Left ventricle myocardium superior (tissue), 1 donor: ENCODE measurements around the gene TNFAIP3. TPM values are rescaled to one million over a fixed set of nuclear protein-coding genes. Genes with fewer than 3 reads are reported as not detected.

Source experiments
- ATAC-seq: fragments of 200-7000 bp; cut with Tn5 transposase; one replicate; pipeline ENCODE4 v1.9.1; 2020; ENCODE audit warnings: mild to moderate bottlenecking, moderate library complexity
- DNase-seq: peaks from one replicate; pipeline ENCODE4 v3.0.0-alpha.2; 2020
- intact Hi-C: fragments of 100-400 bp; cut with micrococcal nuclease; formaldehyde crosslinking; loops from one replicate; pipeline ENCODE4 v1.11.0; 2022
- total RNA-seq: library from RNA; stranded (reverse); fragmentation: NEBNext Ultra II Directional; extraction: Animal tissue kit (Norgen Biotek cat#: 25700); gene quantifications from one replicate; pipeline ENCODE4 v1.2.1, GENCODE V29; 2021
- donor health status: DM: no; HTN: yes; CAD: no; lungs with severe emphysema.

The TNFAIP3 gene
- total RNA-seq, 1 donor from 2014 or later, result 9.9 TPM

DNA sequence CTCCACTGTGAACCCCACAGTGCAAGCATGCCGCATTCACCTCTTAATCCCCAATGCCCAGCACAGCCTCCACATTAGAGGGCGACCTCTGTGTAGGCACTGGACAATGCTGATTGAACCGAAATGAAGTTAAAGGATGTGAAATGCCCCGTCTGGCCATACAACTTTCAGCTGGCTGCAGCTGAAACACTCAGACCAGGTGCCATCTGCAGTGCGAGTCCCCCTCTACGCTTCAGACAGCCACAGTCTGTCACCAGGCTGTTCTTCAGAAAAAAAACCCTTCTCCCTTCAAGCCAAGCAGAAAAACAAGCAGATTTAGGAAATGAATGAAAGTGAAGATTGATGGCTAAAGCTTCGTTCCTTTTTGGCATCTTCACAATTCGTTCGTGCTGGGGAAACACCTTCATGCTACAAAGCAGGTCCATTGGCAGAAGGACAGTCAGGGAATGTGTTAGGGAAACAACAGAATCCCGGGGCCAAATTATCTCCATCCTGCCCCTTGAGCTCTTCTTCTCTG is 44.7 kb downstream of the TNFAIP3 start:
- intact Hi-C loops, result no loop called here
- DNase-seq, result no peak

DNA sequence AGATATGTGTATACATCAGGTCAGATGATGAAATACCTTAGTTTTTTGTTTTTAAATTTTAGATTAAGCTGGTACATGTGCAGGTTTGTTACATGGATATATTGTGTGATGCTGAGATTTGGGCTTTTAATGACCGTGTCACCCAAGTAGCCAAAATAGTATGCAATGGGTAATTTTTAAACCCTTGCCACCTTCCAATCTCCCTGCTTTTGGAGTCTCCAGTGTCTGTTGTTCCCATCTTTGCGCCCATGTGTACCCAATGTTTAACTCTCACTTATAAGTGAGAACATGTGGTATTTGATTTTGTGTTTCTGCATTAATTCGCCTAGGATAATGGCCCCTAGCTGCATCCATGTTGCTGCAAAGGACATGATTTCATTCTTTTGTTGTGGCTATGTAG is 45.8 kb downstream of the TNFAIP3 start:
- ATAC-seq (no peak), DNase-seq (no peak)
- intact Hi-C loops, result no loop called here

More for the DNA sequence above, 44.7 kb downstream of the TNFAIP3 start:
- no peak for ATAC-seq

DNA sequence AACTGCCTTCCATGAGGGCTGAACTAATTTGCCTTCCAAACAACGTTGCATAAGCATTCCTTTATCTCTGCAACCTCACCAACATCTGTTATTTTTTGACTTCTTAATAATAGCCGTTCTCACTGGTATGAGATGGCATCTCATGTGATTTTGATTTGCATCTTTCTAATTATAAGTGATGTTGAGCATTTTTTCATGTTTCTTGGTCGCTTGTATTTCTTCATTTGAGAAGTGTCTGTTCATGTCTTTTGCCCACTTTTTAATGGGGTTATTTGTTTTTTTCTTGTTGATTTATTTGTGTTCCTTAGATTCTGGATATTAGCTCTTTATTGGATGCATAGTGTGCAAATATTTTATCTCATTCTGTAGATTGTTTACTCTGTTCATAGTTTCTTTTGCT is 46.4 kb downstream of the TNFAIP3 start:
- DNase-seq, result no peak
- ATAC-seq, result no peak
- intact Hi-C loops, result no loop called here

DNA sequence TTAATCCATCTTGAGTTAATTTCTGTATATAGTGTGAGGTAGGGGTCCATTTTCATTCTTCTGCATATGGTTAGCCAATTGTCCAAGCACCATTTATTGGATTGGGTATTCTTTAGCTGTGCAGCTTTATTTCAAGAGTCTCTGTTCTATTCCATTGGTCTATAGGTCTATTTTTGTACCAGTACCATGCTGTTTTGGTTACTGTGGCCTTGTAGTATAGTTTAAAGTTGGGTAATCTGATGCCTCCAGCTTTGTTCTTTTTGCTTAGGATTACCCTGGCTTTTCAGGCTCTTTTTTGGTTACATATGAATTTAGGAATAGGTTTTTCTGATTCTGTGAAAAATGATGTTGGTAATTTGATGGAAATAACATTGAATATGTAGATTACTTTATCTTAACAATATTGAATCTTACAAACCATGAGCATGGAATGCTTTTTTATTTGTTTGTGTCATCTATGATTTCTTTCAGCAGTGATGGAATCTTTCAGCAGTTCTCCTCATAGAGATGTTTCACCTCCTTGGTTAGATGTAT is 47.0 kb downstream of the TNFAIP3 start:
- intact Hi-C loops, result no loop called here
- ATAC-seq, result no peak
- no peak for DNase-seq

DNA sequence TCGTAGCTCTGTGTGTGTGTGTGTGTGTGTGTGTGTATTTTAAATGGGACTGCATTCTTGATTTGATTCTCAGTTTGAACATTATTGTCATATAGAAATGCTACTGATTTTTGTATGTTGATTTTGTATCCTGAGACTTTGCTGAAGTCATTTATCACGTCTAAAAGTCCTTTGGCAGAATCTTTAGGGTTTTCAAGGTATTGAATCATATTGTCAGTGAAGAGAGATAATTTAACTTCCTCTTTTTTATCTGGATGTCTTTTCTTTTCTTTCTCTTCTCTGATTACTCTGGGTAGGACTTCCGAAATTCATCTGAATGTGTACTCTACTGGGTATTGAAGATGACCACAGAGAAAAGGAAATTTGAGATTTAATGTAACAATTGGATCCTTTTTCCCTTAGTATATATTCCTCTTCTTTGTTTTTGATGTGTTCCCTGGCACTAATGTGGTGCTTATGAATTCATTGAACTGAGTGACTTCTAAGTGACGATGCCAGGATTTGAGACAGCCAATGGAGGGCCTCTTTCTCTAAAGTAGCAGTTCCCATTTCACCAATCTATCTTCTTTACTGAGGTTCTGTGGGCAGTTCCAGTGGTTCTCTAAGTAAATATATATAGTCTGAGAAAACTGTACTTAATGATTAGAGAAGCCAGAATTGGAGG is 47.6 kb downstream of the TNFAIP3 start:
- intact Hi-C loops, result no loop called here
- ATAC-seq (no peak), DNase-seq (no peak)

DNA sequence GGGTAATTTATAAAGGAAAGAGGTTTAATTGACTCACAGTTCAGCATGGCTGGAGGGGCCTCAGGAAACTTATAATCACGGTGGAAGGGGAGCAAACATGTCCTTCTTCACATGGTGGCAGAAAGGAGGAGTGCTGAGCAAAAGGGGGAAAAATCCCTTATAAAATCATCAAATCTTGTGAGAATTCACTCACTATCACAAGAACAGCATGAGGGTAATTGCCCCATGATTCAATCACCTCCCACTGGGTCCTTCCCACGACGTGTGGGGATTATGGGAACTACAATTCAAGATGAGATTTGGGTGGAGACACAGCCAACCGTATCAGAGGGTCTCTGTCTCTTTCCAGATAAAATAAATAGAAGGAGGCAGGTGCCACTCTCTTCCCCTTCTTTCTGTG is 48.7 kb downstream of the TNFAIP3 start:
- ATAC-seq (no peak), DNase-seq (no peak)
- intact Hi-C loops, result no loop called here

DNA sequence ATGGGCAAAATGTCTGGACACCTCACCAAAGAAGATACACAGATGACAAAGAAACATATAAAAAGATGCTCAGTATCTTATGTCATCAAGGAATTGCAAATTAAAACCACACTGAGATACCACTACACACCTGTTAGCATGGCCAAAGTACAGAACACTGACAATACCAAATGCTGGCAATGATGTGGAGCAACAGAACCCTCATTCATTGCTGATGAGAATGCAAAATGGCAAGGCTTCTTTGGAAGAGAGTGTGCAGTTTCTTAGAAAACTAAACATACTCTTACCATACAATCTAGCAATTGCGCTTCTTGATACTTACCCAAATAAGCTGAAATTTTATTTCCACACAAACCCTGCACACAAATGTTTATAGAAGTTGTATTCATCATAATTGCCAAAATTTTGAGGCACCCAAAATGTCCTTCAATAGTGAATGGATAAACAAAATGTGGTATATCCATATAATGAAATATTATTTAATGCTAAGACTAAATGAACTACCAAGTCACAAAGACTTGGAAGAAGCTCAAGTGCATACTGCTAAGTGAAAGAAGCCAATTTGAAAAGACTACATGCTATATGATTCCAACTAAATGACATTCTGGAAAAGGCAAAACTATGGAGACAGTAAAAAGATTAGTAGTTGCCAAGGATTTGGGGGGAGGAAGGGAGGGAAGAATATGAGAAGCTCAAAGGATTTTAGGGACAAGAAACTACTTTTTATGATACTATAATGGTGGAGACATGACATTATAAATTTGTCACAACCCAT is 50.7 kb downstream of the TNFAIP3 start:
- intact Hi-C loops, result no loop called here
- no peak for ATAC-seq
- no peak for DNase-seq

DNA sequence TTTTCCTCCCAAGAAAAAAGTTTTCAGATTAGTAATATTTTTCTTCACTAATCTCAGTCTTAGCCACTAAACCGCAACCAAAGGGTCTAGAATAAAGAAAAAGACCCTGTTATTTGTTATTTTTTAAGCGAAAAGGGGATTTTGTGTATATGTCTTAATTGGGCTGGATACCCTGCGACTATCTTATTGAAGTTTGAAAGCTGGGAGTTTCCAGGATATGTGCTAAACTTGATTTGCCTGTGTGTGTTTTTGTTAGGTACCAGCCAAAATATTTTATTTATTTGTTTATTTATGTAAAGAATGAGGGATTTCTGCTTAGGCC is 52.4 kb downstream of the TNFAIP3 start:
- DNase-seq (no peak), ATAC-seq (no peak)
- intact Hi-C loops, result no loop called here

DNA sequence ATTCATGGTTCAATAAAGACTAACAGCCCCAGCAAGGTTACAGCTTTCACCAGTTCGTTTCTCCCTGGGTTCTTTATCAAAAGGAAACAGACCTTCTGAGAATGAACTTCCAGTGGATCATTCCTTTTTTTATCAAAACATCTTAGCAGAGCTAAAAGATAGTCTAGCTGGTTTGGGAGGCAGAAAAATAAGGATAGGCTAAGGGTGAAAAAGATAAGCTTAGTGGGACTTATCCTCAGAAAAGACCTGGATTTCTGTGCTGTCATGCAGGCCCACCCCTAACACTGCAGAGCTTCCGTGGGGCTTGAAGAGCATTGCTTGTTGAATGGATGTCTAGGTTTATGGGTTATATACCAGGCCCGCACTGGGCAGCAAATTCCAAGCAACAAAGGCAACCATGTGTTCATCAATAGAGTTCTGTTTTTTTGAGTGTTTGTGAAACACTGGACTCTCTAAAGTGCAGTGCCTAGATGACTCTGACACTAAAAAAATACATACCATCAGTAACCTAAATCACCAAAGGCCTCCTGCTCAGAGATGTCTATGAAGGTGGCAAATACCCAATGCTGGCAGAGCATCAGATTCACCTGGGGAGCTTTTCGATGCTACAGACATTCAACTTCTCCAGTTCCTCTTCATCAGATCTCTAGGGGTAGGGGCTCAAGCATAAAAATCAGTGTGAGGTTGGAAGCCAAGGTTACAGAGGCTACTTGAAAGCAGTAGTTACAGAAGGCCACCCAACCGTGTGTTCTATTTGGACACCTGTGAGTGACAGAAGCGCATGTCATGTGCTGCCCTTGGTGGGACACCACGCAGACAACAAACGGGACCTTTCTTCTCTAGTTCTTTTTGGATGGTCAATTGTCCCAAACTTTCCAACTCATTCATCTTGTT is 53.0 kb downstream of the TNFAIP3 start:
- DNase-seq (no peak), ATAC-seq (no peak)
- intact Hi-C loops, result no loop called here

DNA sequence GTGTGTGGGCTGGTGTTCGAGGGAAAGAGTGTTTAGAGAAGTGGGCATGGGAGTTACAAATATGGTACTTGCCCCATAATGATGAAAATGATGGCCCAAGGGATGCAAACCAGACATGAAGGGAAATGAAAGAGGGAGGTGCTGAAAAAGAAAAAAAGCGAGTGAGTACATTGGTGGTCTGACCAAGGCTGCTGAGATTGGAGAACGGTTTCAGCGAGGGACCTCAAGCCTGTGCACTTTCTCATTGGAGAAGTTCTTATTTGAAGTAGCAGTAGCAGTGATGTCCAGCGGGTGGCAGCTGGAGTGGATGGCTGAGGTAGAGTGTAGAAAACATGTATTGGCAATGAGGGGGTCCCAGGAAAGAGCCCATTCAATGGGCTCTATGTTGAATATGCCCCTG is 54.8 kb downstream of the TNFAIP3 start:
- intact Hi-C loops, result no loop called here
- ATAC-seq (no peak), DNase-seq (no peak)

DNA sequence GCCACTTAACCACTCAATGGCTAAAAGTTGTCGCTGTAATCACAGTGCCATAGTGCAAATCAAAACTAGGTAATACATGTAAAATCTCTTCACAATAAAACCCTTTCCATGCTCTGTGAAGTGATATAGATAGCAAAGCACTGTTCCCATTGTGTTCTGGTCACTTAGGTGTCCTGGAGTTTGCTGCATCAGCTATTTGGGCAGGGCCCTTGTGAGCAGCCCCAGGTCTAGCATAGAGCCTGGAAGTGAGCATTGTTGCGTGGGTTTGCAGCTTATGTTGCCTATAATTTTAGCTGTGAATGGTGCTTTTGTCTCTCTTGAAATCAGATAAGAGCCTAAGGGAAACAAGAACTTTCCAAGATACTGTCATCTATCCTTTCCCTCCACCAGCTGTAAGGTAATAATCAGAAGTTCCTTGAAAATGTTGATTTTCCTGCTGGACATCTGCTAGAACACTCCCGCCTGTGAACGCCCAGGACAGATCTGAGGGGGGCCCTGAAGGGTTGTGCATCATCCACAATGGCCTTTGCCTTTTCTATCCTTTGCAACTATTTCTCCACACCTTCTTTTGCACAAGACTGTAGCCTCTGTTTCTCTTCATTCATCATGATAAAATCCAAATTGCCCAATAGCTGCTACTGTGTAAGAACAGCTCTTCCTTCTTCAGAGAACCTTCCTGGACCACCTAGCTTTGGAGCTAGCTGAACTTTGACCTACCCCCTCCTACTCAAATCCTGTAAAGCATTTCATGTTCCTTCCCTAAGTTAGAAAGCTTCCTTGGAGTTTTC is 57.0 kb downstream of the TNFAIP3 start:
- DNase-seq (no peak), ATAC-seq (no peak)
- intact Hi-C loops, result no loop called here

DNA sequence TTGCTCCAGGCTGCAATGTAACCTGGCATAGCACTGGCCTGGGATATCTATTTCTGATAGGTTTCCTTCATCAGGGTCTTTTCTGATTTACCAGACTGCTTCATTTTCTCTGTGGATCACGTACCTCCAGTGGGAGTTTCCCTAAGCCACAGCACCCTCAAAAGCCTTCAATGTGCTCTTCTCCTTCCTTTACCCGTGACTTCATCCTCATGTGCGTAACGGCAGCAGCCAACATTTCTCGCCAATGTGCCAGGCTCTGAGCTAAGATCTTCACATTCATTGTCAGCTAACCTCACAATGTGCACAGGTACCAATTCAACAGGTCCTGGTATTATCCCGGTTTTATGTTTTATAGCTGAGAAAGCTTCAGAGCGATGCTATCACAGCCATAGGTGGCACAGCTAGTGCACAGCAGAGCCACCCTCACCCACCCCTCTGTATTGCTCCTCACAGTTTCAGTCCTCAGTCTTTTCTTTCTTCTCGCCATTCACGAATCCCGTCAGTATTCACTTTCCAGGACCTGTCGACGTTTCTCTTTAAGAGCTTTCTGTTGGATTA is 58.2 kb downstream of the TNFAIP3 start:
- intact Hi-C loops, result no loop called here
- no peak for ATAC-seq

DNA sequence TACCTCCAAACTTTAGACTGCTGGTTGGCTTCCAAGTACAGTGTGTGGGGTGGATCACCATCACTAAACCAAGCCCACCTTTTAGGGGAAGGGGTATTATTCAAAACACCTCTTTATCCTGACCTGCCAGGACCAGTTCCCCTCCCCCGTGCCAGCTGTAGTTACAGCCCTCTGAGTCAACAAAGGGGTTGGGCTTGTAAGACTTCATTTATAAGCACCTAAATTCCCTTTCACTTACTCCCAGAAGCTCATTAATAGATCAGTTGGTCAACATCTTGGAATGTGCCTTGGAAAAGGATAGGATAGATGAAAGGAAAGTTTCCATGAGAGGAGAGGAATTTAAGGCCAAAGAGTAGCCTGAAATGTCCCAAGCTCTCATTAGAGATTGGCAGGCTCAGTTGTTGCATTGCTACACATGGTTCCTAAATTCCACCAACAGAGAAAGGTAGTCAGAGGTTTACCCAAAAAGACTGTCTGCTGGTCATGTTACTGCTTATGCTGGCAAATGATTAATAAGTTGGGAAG is 59.2 kb downstream of the TNFAIP3 start:
- no peak for DNase-seq
- ATAC-seq, result no peak
- intact Hi-C loops, result no loop called here

More for the DNA sequence above, 58.2 kb downstream of the TNFAIP3 start:
- DNase-seq, result no peak

DNA sequence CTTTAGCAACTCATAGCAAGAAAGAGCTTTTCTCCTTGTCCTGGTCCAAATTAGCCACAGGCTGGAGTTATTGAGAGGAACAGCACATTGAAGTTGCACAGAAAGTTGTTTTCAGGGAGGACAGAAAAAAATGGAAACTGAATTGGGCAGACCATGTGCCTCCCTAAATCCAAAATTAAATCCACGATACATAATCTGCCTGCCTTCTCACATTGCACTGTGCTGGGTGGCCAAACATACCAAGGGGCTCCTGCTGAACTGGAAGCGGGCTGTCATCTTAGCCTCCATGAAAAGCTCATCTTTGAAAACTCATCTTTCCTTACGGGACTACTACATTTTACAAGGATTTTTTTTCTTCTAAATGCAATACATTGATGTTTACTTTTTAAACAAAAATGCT is 59.9 kb downstream of the TNFAIP3 start:
- no peak for ATAC-seq
- DNase-seq, result no peak

DNA sequence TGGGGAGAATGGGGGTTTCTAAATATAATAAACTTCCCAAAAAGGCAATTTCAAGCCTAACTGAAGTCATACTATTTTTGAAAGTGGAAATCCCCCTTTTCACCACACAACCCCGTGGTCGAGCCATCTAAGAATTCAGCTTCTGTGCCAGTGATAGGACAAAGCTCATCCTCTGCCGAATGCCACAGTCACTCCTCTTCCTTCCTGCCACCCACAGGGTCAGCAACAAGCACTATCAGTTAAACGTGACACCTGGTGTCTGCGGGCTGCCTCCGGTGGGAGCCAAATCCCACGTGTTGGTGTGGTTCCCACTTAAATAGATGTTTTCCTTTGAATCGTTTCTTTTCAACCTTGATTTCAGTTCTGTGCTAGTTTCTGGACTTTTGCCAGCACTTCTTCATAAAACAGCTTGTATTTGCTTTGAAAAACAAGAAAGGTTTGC is 60.7 kb downstream of the TNFAIP3 start:
- intact Hi-C loops, result no loop called here
- no peak for DNase-seq
- ATAC-seq, result peak; percentile 30

More for the DNA sequence above, 59.9 kb downstream of the TNFAIP3 start:
- intact Hi-C loops, result no loop called here

DNA sequence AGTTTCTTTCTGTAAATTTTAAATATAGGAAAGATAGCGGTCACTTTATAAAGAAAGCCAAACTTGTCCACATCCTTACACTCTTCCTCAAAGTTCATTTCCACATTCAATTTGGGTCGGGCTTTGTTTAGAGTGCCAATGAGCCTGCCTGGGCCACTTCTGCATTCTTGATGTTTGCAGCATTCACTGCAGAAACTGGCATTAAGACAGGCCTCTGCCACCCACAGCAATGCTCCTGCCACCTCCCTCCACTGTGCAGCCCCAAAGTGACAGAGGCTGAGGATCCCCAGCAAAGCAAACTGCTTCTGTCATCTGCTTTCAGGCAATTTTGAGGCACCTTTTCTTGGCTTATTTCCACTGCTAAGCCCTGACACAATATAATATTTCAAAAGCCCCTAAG is 61.2 kb downstream of the TNFAIP3 start:
- intact Hi-C loops, result no loop called here
- ATAC-seq (peak; percentile 46), DNase-seq (no peak)

DNA sequence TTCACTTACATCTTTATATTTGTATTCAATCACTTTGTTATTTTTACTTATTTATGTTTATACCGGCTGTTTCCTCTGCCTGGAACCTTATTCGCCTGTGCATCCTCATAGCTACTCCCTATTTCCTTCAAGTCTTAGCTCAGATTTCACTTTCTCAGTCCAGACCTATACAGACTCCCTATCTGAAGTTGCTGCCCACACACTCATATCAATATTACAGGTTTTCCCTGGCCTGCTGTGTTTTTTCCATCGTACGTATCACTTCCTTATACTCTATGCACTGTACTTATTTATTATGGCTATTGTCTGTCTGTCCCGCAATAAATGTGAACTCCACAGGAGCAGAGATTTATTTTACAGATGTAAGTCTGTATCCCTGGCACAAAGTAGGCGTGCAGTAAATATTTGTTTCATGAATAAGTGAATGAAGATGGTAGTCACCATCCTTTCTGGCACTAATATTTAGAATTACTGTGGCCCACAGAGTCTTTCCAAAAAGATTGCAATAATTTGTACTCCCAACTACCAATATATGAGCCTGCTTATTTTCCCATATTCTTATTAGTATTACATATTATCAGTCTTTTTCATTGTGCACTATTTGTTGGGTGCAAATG is 64.9 kb downstream of the TNFAIP3 start:
- ATAC-seq (no peak), DNase-seq (no peak)
- intact Hi-C loops, result no loop called here
